ENCODE measurements around the gene MCTP1.

DNA sequence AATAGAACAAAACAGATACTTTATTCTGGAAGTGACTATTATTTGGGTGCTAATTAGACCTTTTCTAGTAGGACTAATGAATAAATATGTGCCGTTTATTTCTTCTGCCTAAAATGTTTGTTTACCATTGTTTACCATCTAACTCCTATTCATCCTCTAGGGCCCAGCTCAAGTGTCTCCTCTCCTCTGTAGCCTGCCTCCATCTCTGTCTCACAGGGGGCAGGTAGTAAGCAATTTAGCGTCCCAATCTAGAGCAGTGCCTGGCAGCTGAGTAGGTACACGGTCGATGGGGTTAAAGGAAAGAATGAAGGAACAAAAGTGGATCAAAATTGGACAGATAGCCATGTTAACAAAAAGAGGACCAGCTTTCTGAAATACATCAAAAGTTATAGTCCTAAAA, 435.6 kb downstream of the MCTP1 start:
- no peak for TF ChIP-seq TCF12 (IDR thresholded peaks at IDR 0.05; ENCODE audit: low read depth)
- TF ChIP-seq EP300 (IDR thresholded peaks at IDR 0.05; ENCODE audit: borderline replicate concordance) = no peak
- no peak for TF ChIP-seq ZBTB7A (IDR thresholded peaks at IDR 0.05; ENCODE audit: low read depth)
- TF ChIP-seq FOXM1 (IDR thresholded peaks at IDR 0.05; ENCODE audit: borderline replicate concordance, low read depth) = no peak
- no peak for TF ChIP-seq NFIC (IDR thresholded peaks at IDR 0.05)
- no peak for TF ChIP-seq RAD21 (IDR thresholded peaks at IDR 0.05; ENCODE audit: low read depth)
- TF ChIP-seq EGR1 (IDR thresholded peaks at IDR 0.05) = no peak
- no peak for TF ChIP-seq TEAD4 (IDR thresholded peaks at IDR 0.05)
- TF ChIP-seq CREB1 (IDR thresholded peaks at IDR 0.05; ENCODE audit: low read depth) = no peak
